ENCODE measurements around the gene NSA2. TPM values are rescaled to one million over a fixed set of nuclear protein-coding genes. Genes with fewer than 3 reads are reported as not detected.
"Not testable (repeated sequence)": the region's sequence is repeated elsewhere in the genome, so short reads cannot be mapped to it uniquely, and the experiment has no call there.

NSA2 gene
- total and polyA plus RNA-seq, 8 donors, result 22.4 to 68.6 (median 33.6) TPM

DNA sequence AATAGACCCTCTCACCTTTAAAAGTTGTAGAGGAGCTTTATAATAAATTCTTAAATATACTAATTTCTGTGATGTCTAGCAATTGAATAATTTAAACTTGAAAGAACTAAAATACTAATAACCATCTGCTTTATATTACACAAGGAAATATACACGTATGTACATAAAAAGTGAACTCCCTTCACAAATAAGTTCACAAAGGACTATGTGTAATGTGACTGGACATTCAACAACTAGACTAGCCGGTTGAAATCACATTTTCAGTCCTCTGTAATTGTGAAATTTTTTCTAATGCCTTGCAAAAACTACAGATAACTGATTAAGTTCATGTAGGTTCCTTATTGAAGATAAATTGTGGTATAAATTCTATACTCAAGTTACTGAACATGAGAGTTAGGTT, 11.6 kb downstream of the NSA2 start:
- Histone ChIP-seq H3K4me1 (no peaks in the 10 kb centered on the region), H3K27me3 (no peaks in the 10 kb centered on the region), H3K9me3 (no peaks in the 10 kb centered on the region), H3K27ac (no peak overlapping the region), H3K36me3 (peaks cover 0 to 18% (median 8%) of the 10 kb centered on the region in 3 donors), H3K4me3 (no peak overlapping the region)
- WGBS, 2 donors, result 76 to 79% methylated on average over 2 of the region's 2 CpGs
- no peak for DNase-seq
- ATAC-seq, result no peak
- intact Hi-C loops (cut with DNase I), result no loop called here
- FAIRE-seq, result peak; percentile 23
- TF ChIP-seq, protein P1, sequence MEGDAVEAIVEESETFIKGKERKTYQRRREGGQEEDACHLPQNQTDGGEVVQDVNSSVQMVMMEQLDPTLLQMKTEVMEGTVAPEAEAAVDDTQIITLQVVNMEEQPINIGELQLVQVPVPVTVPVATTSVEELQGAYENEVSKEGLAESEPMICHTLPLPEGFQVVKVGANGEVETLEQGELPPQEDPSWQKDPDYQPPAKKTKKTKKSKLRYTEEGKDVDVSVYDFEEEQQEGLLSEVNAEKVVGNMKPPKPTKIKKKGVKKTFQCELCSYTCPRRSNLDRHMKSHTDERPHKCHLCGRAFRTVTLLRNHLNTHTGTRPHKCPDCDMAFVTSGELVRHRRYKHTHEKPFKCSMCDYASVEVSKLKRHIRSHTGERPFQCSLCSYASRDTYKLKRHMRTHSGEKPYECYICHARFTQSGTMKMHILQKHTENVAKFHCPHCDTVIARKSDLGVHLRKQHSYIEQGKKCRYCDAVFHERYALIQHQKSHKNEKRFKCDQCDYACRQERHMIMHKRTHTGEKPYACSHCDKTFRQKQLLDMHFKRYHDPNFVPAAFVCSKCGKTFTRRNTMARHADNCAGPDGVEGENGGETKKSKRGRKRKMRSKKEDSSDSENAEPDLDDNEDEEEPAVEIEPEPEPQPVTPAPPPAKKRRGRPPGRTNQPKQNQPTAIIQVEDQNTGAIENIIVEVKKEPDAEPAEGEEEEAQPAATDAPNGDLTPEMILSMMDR (IDR thresholded peaks at IDR 0.05), result no peak

DNA sequence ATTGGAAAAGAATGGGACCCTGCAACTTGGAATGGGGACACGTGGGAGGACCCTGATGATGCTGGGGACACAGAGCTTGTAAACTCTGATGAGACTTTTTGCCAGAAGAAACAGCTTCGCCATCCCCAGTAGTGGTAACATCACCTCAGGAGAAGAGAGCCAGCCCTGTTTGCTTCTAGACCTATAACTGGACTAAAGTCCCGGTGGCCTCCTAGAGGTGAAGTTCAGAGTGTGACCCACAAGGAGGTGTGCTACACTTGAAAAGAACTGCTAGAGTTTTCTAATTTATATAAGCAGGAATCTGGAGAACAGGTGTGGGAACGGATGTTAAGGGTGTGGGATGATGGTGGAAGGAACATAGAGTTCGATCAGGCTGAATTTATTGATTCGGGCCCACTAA, 19.8 kb downstream of the NSA2 start:
- TF ChIP-seq, protein P1 (IDR thresholded peaks at IDR 0.05), result no peak
- Histone ChIP-seq H3K27me3 (no peaks in the 10 kb centered on the region), H3K4me1 (no peaks in the 10 kb centered on the region), H3K36me3 (no peaks in the 10 kb centered on the region), H3K4me3 (no peak overlapping the region), H3K27ac (no peak overlapping the region), H3K9me3 (no peaks in the 10 kb centered on the region)
- ATAC-seq (no peak), DNase-seq (no peak), FAIRE-seq (no peak)
- intact Hi-C loops (cut with DNase I), result no loop called here
- 79 to 86% methylated on average over 6 of the region's 6 CpGs for WGBS, 2 donors

DNA sequence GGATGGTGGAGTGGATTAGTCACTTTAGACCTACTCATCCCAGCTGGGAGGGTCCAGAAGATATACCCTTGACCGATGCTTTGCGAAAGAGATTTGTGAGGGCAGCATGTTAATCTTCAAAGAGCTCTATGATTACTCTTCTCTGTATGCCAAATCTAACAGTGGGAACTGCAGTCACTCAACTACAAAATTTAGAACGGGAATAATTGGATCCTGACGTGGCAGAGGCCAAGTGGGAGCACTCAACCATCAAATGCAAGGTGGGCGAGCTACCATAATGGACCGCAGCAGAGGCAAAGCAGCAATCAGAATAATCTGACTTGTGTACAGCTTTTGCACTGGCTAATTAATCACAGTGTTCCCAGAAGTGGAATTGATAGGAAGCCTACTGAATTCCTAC, 20.4 kb downstream of the NSA2 start:
- Histone ChIP-seq H3K27me3 (no peaks in the 10 kb centered on the region), H3K9me3 (no peaks in the 10 kb centered on the region), H3K4me1 (no peaks in the 10 kb centered on the region), H3K27ac (no peak overlapping the region), H3K36me3 (no peaks in the 10 kb centered on the region), H3K4me3 (no peak overlapping the region)
- intact Hi-C loops (cut with DNase I), result no loop called here
- TF ChIP-seq, protein P1 (IDR thresholded peaks at IDR 0.05), result no peak
- FAIRE-seq (no peak), DNase-seq (no peak), ATAC-seq (no peak)
- 86 to 88% methylated on average over 6 of the region's 6 CpGs for WGBS, 2 donors

DNA sequence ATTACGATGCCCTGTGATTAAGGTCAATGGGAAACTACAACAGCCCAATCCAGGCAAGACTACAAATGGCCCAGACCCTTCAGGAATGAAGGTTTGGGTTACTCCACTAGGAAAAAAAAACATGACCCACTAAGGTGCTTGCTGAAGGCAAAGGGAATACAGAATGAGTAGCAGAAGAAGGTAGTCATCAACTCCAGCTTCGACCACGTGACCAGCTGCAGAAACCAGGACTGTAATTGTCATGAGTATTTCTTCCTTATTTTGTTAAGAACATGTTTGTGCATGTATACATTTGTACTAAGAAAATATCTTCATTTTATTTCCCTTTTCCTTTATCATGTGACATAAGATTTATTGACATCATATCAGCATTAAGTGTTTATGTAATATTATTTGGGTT, 24.6 kb downstream of the NSA2 start:
- intact Hi-C loops (cut with DNase I); DNase-seq; H3K4me3 ChIP-seq; H3K36me3 ChIP-seq; FAIRE-seq; H3K27ac ChIP-seq; H3K27me3 ChIP-seq; H3K4me1 ChIP-seq; H3K9me3 ChIP-seq; ATAC-seq: not testable (repeated sequence)
- WGBS, 2 donors, result 88 to 90% methylated on average over 3 of the region's 3 CpGs

DNA sequence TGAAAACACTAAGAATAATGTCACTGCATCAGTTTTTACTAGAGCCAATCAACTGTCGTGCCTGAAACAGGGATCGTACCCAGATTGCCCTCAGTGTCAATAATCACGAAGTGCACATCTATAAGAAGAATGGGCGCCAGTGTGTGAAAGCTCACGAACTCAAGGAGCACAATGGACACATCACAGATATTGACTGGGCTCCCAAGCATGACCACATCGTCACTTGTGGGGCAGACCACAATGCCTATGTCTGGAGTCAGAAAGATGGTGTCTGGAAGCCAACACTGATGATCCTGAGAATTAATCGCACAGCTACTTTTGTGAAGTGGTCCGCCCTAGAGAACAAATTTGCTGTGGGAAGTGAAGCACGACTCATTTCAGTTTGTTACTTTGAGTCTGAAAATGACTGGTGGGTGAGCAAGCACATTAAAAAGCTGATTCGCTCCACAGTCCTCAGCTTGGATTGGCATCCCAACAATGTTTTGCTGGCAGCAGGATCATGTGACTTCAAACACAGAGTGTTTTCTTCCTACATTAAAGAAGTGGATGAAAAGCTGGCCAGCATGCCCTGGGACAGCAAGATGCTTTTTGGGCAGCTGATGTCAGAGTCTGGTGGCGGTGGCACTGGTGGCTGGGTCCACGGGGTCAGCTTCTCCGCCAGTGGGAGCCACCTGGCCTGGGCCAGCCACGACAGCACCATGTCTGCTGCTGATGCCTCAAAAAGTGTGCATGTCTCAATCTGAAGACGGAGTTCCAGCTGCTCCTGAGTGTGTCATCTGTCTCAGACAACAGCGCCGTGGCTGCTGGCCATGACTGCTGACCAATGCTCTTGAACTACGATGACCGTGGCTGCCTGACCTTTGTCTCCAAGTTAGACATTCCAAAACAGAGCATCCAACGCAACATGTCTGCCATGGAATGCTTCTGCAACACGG, 32.2 kb downstream of the NSA2 start:
- Histone ChIP-seq H3K4me3 (no peak overlapping the region), H3K4me1 (no peaks in the 10 kb centered on the region), H3K27ac (no peak overlapping the region), H3K36me3 (no peaks in the 10 kb centered on the region), H3K27me3 (no peaks in the 10 kb centered on the region), H3K9me3 (no peaks in the 10 kb centered on the region)
- intact Hi-C loops (cut with DNase I), result no loop called here
- ATAC-seq, result no peak
- TF ChIP-seq, protein P1 (IDR thresholded peaks at IDR 0.05), result no peak
- no peak for FAIRE-seq
- peak in 1 of 6 donors; percentile 37 for DNase-seq
- 84 to 87% methylated on average over 20 to 21 of the region's 21 CpGs for WGBS, 2 donors

All from pancreas (tissue), 10 donors.